Measurements from ENCODE around the gene WTIP. TPM values are rescaled to one million over a fixed set of nuclear protein-coding genes. Genes with fewer than 3 reads are reported as not detected.

WTIP gene
- total RNA-seq, 3 donors from 2014 or later, result 1.5 to 12.3 (median 3.2) TPM

- Histone ChIP-seq H3K4me3 (no peak overlapping the region), H3K9me3 (no peaks in the 10 kb centered on the region), H3K36me3 (ENCODE audit: low read depth) (no peaks in the 10 kb centered on the region), H3K4me1 (ENCODE audit: low read depth) (peaks cover 2% of the 10 kb centered on the region)
- DNase-seq (no peak), ATAC-seq (no peak)
- intact Hi-C loops (cut with DNase I, micrococcal nuclease), result no loop called here
- TF ChIP-seq, protein P1, sequence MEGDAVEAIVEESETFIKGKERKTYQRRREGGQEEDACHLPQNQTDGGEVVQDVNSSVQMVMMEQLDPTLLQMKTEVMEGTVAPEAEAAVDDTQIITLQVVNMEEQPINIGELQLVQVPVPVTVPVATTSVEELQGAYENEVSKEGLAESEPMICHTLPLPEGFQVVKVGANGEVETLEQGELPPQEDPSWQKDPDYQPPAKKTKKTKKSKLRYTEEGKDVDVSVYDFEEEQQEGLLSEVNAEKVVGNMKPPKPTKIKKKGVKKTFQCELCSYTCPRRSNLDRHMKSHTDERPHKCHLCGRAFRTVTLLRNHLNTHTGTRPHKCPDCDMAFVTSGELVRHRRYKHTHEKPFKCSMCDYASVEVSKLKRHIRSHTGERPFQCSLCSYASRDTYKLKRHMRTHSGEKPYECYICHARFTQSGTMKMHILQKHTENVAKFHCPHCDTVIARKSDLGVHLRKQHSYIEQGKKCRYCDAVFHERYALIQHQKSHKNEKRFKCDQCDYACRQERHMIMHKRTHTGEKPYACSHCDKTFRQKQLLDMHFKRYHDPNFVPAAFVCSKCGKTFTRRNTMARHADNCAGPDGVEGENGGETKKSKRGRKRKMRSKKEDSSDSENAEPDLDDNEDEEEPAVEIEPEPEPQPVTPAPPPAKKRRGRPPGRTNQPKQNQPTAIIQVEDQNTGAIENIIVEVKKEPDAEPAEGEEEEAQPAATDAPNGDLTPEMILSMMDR (IDR thresholded peaks at IDR 0.05), result no peak
These were observed 15.7 kb downstream of the WTIP start for GRCh38 chr19:34497112-34497805.

DNA sequence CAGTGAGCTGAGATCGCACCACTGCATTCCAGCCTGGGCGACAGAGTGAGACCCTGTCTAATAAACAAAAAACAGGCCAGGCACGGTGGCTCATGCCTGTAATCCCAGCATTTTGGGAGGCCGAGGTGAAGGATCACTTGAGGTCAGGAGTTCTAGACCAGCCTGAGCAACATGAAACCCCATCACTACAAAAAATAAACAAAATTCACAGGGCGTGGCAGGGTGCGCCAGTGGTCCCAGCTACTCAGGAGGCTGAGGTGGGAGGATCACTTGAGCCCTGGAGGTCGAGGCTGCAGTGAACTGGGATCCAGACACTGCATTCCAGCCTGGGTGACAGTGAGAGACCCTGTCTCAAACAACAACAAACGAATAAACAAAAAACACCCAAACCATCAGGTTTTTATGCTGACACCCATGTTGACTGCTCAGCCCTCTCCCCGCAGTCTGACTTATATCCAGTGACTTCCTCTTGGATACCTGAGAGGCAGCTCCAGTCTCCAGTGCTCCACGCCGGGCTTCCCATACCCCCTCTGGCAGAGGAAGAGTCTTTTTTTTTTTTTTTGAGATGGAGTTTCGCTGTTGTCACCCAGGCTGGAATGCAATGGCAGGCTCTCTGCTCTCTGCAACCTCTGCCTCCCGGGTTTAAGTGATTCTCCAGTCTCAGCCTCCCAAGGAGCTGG lies 17.7 kb downstream of the WTIP start:
- DNase-seq (no peak), ATAC-seq (no peak)
- Histone ChIP-seq H3K36me3 (ENCODE audit: low read depth) (no peaks in the 10 kb centered on the region), H3K9me3 (no peaks in the 10 kb centered on the region), H3K4me1 (ENCODE audit: low read depth) (peaks cover 2% of the 10 kb centered on the region), H3K4me3 (no peak overlapping the region)
- TF ChIP-seq, protein P1 (IDR thresholded peaks at IDR 0.05), result no peak
- intact Hi-C loops (cut with DNase I, micrococcal nuclease), result no loop called here

DNA sequence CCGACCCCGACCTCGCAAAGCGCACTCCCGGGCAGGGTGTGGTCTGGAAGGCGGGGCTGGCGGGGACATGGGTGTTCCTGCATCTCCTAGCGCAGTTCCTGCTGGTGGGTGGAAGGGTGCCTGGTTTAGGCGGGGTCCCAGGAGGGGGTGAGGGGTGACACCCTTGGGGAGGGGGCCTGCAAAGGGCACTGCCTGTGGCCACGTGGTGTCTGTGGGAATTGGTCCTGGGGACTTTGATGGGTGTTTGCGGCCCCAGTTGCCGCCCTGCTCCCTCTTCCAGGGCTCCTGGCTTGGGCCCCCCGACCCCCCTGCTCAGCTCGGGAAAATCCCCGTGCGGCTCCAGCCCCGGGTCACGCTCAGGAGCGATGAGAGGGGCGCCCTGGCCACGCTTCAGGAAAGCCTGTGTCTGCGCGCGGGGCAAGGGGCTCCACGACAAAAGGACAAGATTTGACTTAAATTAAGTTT lies 19.1 kb downstream of the WTIP start:
- Histone ChIP-seq H3K4me3 (no peak overlapping the region), H3K4me1 (ENCODE audit: low read depth) (peaks cover 2% of the 10 kb centered on the region), H3K36me3 (ENCODE audit: low read depth) (no peaks in the 10 kb centered on the region), H3K9me3 (no peaks in the 10 kb centered on the region)
- DNase-seq, result no peak
- intact Hi-C loops (cut with DNase I, micrococcal nuclease), result no loop called here
- no peak for ATAC-seq
- TF ChIP-seq, protein P1 (IDR thresholded peaks at IDR 0.05), result no peak

GRCh38 chr19:34501339-34502320 lies 20.1 kb downstream of the WTIP start:
- ATAC-seq (peak; percentile 98), DNase-seq (peak; percentile 89 to 96 (median 94))
- Histone ChIP-seq H3K36me3 (ENCODE audit: low read depth) (no peaks in the 10 kb centered on the region), H3K4me3 (no peak overlapping the region), H3K9me3 (no peaks in the 10 kb centered on the region), H3K4me1 (ENCODE audit: low read depth) (peaks cover 2% of the 10 kb centered on the region)
- TF ChIP-seq, protein P1 (IDR thresholded peaks at IDR 0.05), result peak; percentile 98
- intact Hi-C loops (cut with DNase I, micrococcal nuclease), result no loop called here

DNA sequence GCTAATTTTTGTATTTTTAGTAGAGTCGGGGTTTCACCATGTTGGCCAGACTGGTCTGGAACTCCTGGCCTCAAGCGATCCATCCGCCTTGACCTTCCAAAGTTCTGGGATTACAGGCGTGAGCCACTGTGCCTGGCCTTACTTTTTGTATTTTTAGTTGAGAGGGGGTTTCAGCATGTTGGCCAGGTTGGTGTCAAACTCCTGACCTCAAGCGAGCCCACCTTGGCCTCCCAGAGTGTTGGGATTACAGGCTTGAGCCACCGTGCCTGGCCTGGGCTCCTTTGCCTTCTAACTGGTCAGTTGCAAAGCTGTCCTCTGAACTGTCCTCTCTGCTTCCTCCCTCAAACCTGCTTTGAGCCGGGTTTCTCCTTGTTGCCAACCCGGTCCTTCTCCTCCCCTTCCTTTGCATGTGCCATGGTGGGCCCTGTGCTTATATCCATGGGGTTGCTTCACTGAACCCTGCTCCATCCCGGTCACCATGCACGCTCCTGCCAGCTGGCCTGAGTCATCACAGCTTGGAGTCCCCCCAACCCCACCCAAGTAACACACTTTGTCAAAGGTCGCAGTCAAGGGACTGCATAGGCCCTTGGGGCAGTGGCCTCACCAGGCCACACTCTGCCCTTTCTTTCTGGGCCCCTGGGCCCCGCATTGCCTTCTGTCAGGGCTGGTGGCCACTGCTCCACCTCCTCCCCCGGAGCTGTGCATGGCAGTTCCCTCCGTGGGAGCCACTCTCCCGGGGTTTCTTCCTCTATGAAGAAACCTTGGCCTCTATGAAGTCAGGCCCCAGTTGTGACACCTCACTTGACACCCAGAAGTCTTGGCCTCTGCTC lies 21.2 kb downstream of the WTIP start:
- Histone ChIP-seq H3K9me3 (no peaks in the 10 kb centered on the region), H3K4me1 (ENCODE audit: low read depth) (peaks cover 2% of the 10 kb centered on the region), H3K36me3 (ENCODE audit: low read depth) (no peaks in the 10 kb centered on the region), H3K4me3 (no peak overlapping the region)
- TF ChIP-seq, protein P1 (IDR thresholded peaks at IDR 0.05), result no peak
- DNase-seq (no peak), ATAC-seq (no peak)
- intact Hi-C loops (cut with DNase I, micrococcal nuclease), result no loop called here

Measured in mucosa of descending colon (tissue), 3 donors.